Measurements from ENCODE around the gene SMIM44.

DNA sequence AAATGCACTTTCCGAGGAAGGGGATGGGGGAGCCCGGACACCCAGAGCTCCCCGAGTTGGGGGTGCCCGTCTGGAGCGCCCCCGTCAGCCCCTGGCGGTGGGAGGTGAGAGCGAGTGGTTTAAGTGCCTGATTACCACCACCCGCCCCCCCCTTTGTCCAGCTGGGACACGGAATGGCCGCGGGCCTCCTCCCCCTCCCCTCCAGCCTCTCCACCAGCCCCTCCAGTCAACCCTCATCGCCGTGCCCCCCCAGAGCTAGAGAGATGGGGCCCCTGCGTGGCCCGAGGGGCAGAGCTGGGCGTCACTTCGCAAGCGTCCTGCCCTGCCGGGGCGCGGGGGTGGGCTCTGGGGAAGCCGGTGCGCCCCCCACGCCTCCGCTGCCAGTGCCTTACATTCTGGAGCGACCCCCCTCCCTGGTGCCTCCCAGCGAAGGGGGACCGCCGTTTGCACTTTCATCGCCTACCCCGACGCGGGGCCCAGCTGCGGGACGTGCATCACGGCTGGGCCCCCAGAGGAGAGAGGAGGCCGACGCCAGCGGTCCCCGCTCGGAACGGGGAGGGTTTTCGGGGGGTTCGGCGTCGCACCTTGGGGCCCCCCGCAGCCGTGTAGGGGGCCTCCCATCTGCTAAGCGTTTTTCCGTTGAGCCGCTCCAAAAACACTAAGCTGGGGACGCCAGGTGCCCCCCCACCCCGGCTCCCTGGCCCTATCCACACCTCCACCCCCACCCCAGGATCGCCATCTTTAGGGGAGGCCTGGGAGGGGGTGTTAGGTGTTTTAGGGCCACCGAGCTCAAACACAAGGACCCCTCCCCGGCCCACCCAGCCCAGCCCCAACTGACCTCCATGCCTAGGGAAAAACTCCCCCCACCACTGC is 19.3 kb downstream of the SMIM44 start:
- TF ChIP-seq, protein P1, sequence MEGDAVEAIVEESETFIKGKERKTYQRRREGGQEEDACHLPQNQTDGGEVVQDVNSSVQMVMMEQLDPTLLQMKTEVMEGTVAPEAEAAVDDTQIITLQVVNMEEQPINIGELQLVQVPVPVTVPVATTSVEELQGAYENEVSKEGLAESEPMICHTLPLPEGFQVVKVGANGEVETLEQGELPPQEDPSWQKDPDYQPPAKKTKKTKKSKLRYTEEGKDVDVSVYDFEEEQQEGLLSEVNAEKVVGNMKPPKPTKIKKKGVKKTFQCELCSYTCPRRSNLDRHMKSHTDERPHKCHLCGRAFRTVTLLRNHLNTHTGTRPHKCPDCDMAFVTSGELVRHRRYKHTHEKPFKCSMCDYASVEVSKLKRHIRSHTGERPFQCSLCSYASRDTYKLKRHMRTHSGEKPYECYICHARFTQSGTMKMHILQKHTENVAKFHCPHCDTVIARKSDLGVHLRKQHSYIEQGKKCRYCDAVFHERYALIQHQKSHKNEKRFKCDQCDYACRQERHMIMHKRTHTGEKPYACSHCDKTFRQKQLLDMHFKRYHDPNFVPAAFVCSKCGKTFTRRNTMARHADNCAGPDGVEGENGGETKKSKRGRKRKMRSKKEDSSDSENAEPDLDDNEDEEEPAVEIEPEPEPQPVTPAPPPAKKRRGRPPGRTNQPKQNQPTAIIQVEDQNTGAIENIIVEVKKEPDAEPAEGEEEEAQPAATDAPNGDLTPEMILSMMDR (IDR thresholded peaks at IDR 0.05) = no peak
- no peak for TF ChIP-seq POLR2A (IDR thresholded peaks at IDR 0.05)
